ENCODE measurements around the gene PCNT.

Gene PCNT

GRCh38 chr21:46483300-46484295 is 159.6 kb downstream of the PCNT start:
- DNase-seq (ENCODE audit: low read depth) = no peak

- DNase-seq (ENCODE audit: low read depth) = no peak
Measured at GRCh38 chr21:46486481-46487126, 162.6 kb downstream of the PCNT start.

- no peak for DNase-seq (ENCODE audit: low read depth)
Measured at GRCh38 chr21:46489162-46489663, 165.3 kb downstream of the PCNT start.

GRCh38 chr21:46489800-46490199 is 165.8 kb downstream of the PCNT start:
- DNase-seq (ENCODE audit: low read depth) = no peak

GRCh38 chr21:46491553-46491952 is 167.6 kb downstream of the PCNT start:
- DNase-seq (ENCODE audit: low read depth) = no peak

- no peak for DNase-seq (ENCODE audit: low read depth)
Measured at GRCh38 chr21:46492851-46493250, 168.9 kb downstream of the PCNT start.

- DNase-seq (ENCODE audit: low read depth) = no peak
Measured at GRCh38 chr21:46493828-46494227, 169.9 kb downstream of the PCNT start.

Measured in fibroblast of gingiva (primary cell).